Stimulated activated effector memory CD8-positive, alpha-beta T cell treated with anti-CD3 and anti-CD28 coated beads, Interleukin-12 subunit alpha, Interleukin-12 subunit beta, amount 100 ng/mL, for 72 hours (primary cell): ENCODE results near the gene ANKRD61.
"Not testable (repeated sequence)": the region's sequence is repeated elsewhere in the genome, so short reads cannot be mapped to it uniquely, and the experiment has no call there.

Experiments
- ATAC-seq: fragments of 150-1000 bp; cut with Tn5 transposase; 2 replicates; pipeline ENCODE4 v1.10.0; 2021
- DNase-seq, 2 donors: peaks; one replicate each; pipeline ENCODE4 v3.0.0; 2021 to 2022; ENCODE audit warnings: low spot score in 2 of 2
- H3K27ac Mint-ChIP-seq: one replicate; pipeline ENCODE4 v1.8.0; 2022; ENCODE audit warnings: mild to moderate bottlenecking, mixed read lengths
- H3K36me3 Mint-ChIP-seq: one replicate; pipeline ENCODE4 v1.8.0; 2022; ENCODE audit warnings: mild to moderate bottlenecking, mixed read lengths
- H3K4me1 Mint-ChIP-seq: one replicate; pipeline ENCODE4 v1.8.0; 2022; ENCODE audit warnings: mixed read lengths
- H3K4me3 Mint-ChIP-seq: one replicate; pipeline ENCODE4 v1.8.0; 2022; ENCODE audit warnings: mild to moderate bottlenecking, mixed read lengths
- H3K9me3 Mint-ChIP-seq: one replicate; pipeline ENCODE4 v1.8.0; 2022; ENCODE audit warnings: mixed read lengths

Gene ANKRD61

DNA sequence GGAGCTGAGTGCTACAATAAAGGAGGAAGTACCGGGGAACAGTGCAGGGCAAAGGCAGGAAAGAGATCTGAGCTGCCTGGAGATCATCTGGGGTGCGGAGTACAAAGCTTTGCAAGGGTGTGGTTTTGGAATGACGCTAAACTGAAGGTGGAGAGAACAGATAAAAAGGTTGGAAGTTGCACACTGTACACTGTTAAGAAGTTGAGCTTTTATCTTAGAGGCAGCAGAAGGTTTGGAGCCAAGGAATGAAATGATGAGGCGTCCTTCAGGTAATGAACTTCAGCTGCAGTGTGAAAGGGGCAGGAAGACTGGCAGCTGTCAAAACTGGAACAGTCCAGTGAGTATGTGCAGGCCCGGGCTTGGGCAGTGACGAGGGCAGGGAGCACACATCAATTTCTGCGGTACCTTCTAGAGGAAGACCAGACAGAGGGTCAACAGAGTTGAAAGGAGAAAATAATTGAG, 7.2 kb upstream of the ANKRD61 start:
- Mint-ChIP-seq H3K36me3 (peaks cover 100% of the 10 kb centered on the region), H3K9me3 (no peaks in the 10 kb centered on the region), H3K4me1 (peaks cover 18% of the 10 kb centered on the region), H3K27ac (peak overlapping the region; percentile 13), H3K4me3 (no peak overlapping the region)
- DNase-seq (no peak), ATAC-seq (no peak)

DNA sequence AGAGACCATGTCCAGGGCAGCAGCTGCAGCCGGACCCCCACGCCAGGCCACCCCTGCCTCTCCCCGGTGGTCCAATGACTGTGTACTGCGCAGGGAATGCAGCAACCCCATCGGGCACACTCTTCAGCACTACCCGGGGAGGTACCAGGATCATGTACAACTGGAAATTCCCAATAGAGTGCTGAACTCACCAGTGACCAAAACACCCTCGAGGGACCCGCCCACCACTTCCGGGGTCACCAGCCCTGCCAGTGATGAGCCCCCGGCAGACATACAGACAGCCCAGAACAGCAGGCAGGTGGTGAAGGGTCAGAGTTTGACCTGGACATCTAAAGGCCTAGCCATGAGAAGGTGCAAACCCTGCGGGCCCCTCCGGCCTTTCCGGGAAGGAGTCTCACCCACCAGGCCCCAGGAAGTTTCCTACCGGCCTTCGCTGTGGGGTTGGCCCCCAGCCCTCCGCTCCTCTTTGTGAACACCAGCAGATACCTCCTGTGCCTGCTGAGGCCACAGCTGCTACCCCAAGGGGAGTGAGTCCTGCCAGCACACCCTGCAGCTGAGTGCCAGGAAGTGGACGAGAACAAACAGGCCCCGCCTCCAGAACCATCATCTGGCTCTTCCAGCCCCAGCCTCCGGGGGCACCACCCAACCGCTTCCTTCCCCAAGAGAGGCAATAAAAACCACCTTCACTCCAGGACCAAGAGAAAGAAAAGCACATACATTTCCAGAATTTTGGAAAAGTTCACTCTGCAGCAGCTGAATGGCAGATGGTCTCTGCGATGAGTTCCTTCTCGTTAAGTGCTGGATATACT, 5.0 kb upstream of the ANKRD61 start:
- ATAC-seq (peak; percentile 98), DNase-seq (peak; percentile 25 to 72)
- Mint-ChIP-seq H3K4me3 (peak overlapping the region; percentile 74), H3K27ac (peak overlapping the region; percentile 94), H3K4me1 (peaks cover 19% of the 10 kb centered on the region), H3K36me3 (peaks cover 90% of the 10 kb centered on the region), H3K9me3 (no peaks in the 10 kb centered on the region)

DNA sequence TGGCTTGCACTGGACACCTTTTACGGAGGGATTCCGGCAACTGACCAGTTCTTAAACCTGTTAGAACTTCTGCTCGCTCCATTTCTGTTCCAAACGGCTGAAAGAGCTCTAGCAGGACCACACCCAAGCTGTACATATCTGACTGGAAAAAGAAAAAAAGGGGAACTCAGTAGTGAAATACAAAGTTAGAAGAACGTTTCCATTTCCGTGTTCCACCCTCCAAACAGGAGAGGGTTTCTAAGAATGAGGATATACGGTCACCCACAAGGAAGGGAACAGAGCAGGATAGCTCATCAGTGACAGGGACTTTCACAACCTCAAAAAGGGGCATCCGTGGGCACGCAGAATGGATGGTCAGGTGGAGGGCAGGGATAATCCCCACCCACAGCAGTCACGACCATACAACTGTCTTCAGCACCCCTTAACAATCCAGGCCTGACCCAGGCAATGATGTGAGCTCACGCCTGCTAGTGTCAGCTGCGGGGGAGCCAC, 4.3 kb upstream of the ANKRD61 start:
- peaks cover 90% of the 10 kb centered on the region for H3K36me3 Mint-ChIP-seq
- H3K4me3 Mint-ChIP-seq, result peak overlapping the region; percentile 74
- DNase-seq (no peak), ATAC-seq (peak; percentile 48)
- peak overlapping the region; percentile 94 for H3K27ac Mint-ChIP-seq
- peaks cover 25% of the 10 kb centered on the region for H3K4me1 Mint-ChIP-seq
- no peaks in the 10 kb centered on the region for H3K9me3 Mint-ChIP-seq

DNA sequence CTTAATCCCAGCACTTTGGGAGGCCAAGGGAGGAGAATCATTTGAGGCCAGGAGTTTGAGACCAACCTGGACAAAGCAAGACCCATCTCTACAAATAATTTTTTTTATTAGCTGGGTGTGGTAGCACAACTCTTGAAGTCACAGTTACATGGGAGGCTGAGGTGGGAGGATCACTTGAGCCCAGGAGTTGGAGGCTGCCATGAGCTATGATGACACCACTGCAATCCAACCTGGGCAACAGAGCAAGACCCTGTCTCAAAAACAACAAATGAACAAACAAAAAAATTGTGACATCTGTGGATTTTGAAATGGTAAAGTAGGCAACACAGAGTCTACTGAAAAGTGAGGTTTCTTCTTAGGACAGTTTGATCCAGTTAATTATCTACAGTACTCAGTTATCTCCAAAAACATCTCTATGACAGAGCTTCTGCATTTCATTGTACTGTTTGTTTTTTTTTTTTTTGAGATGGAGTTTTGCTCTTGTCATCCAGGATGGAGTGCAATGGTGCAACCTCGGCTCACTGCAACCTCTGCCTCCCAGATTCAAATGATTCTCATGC, 3.3 kb upstream of the ANKRD61 start:
- H3K27ac Mint-ChIP-seq, result peak overlapping the region; percentile 94
- ATAC-seq, result no peak
- no peaks in the 10 kb centered on the region for H3K9me3 Mint-ChIP-seq
- no peak for DNase-seq
- H3K36me3 Mint-ChIP-seq, result peaks cover 87% of the 10 kb centered on the region
- peaks cover 30% of the 10 kb centered on the region for H3K4me1 Mint-ChIP-seq
- no peak overlapping the region for H3K4me3 Mint-ChIP-seq

DNA sequence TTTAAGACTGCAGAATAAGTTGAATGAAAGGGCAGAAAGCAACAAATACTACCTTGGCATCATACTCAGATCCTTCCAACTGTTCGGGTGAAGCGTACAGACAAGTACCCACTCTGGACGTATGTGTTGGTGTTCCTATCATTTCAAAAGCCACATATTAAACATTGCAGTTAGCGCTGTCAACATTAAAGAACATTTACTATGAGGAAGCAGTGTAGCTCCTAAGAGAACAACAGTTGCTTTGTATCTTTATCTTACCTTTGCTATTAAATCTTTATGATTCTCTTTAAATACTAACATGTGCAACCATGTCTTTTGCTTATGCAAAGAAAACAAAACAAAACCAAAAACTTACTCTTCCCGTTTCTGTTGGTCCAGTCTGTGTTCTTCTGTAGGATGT, 2.6 kb upstream of the ANKRD61 start:
- ATAC-seq, result no peak
- Mint-ChIP-seq H3K9me3 (no peaks in the 10 kb centered on the region), H3K36me3 (peaks cover 87% of the 10 kb centered on the region), H3K27ac (no peak overlapping the region), H3K4me3 (no peak overlapping the region), H3K4me1 (peaks cover 34% of the 10 kb centered on the region)
- no peak for DNase-seq

DNA sequence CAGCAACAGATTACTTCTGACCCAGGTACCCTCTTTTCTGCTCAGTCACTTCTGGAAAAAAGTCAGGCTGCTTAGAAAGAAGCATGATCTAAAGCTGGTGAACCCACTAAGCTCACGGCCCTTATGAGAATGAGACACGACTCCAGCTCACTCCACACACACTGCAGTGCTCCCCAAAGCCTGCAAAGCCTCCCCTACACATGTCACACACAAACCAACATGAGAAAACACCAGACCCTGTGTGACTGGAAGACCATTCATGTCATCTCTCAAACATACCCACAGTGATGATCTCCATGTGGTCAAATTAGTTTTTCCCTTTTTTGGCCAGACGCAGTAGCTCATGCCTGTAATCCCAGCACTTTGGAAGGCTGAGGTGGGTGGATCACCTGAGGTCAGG, 391 bp downstream of the ANKRD61 start:
- Mint-ChIP-seq H3K4me1 (peaks cover 31% of the 10 kb centered on the region), H3K36me3 (peaks cover 84% of the 10 kb centered on the region), H3K9me3 (no peaks in the 10 kb centered on the region), H3K27ac (peak overlapping the region; percentile 85), H3K4me3 (no peak overlapping the region)
- no peak for ATAC-seq
- DNase-seq, result no peak

DNA sequence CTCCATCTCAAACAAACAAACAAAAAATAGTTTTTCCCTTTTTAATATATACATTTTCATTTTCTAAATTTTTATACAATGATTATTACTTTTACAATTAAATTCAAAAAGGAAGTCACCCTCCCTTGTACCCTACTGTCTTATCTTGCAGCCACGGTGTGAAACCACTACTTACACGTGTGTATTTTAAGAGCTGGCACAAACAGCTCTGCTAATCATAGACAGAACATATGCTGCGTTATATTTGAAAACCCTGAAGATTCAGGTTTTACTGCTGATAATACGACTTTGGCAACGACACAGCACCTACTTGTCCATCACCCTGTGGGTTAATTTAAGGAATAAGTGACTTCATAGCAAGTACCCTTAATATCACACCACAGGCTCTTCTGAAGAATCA, 991 bp downstream of the ANKRD61 start:
- ATAC-seq (no peak), DNase-seq (no peak)
- Mint-ChIP-seq H3K4me3 (no peak overlapping the region), H3K36me3 (peaks cover 84% of the 10 kb centered on the region), H3K9me3 (no peaks in the 10 kb centered on the region), H3K4me1 (peaks cover 25% of the 10 kb centered on the region), H3K27ac (peak overlapping the region; percentile 85)

DNA sequence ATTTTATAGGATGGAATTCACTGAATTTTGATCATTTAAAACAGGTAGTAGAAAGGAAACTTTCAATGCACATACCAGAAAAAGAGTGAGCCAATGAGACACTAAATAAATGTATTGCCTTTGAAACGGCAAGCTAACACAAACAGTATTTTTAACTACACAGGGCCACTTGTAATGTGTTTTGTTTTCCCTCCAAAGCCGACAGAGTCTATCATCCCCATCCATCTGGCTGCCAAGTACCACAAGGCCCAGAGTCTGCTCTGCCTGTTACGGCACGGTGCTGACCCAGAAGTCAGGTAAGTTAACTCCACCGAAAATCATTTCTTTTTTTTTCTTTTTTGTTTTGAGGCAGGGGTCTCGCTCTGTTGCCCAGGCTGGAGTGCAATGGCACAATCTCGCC, 1.5 kb downstream of the ANKRD61 start:
- H3K27ac Mint-ChIP-seq, result peak overlapping the region; percentile 85
- ATAC-seq (no peak), DNase-seq (no peak)
- peaks cover 84% of the 10 kb centered on the region for H3K36me3 Mint-ChIP-seq
- H3K4me3 Mint-ChIP-seq, result no peak overlapping the region
- no peaks in the 10 kb centered on the region for H3K9me3 Mint-ChIP-seq
- H3K4me1 Mint-ChIP-seq, result peaks cover 22% of the 10 kb centered on the region

DNA sequence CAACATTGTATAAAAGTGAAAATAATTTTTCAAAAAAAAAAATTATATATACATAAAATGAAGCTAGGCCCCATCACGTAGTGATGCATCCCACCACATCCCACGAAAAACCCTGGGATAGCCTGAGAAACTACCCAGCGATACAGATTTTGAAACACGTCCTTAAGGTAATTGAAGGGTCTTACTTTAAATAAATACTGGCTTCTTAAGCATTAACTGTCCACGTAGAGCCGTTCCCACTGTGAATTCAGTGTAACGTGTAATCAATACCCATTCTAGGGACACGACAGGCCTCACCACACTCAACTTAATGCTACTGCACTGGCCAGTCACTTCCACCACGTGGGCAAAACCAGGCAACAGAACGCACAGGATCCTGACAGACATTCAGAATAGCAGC, 4.0 kb downstream of the ANKRD61 start:
- peaks cover 22% of the 10 kb centered on the region for H3K4me1 Mint-ChIP-seq
- DNase-seq, result no peak
- peaks cover 84% of the 10 kb centered on the region for H3K36me3 Mint-ChIP-seq
- no peaks in the 10 kb centered on the region for H3K9me3 Mint-ChIP-seq
- ATAC-seq, result no peak
- H3K27ac Mint-ChIP-seq, result no peak overlapping the region
- no peak overlapping the region for H3K4me3 Mint-ChIP-seq

DNA sequence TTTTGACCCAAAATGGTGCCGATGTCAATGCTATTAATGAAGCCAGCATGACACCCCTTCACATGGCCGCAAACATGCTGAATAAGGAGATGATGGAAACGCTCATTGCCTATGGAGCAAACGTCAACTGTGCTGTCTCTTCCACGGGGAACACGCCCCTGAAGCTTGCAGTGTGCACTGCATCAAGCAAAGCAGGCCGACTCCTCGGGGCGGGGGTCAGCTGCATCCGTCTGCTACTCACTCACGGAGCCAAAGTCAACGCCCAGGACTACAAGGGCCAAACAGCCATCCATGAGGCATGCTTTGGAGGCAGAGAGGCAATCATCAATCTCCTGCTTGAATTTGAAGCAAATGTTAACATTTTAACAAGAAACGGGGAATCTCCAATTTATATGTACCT, 4.5 kb downstream of the ANKRD61 start:
- peaks cover 22% of the 10 kb centered on the region for H3K4me1 Mint-ChIP-seq
- no peaks in the 10 kb centered on the region for H3K9me3 Mint-ChIP-seq
- no peak overlapping the region for H3K27ac Mint-ChIP-seq
- H3K36me3 Mint-ChIP-seq, result peaks cover 89% of the 10 kb centered on the region
- DNase-seq, result no peak
- H3K4me3 Mint-ChIP-seq, result no peak overlapping the region
- ATAC-seq, result no peak

DNA sequence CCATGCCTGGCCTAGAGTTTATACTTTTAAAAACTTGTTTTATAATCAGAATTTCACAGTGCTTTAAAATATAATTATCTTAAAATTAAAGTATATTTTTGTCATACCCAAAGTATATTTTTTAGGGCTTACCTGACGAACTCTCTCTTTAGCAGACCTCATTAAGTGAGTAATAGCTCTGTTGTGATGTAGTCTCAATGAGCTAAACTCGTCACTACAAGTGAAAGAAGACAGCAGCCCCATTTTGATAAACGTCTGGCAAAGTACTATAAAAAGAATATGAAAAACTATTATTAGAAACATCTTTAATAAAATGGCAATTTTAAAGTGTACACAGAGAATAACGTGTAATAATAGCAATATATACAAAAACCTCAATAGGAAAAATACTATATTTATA, 18.6 kb downstream of the ANKRD61 start:
- H3K4me1 Mint-ChIP-seq, result peaks cover 3% of the 10 kb centered on the region
- H3K36me3 Mint-ChIP-seq, result peaks cover 100% of the 10 kb centered on the region
- H3K9me3 Mint-ChIP-seq, result no peaks in the 10 kb centered on the region
- DNase-seq (no peak), ATAC-seq (no peak)
- H3K27ac Mint-ChIP-seq, result no peak overlapping the region
- H3K4me3 Mint-ChIP-seq, result no peak overlapping the region

DNA sequence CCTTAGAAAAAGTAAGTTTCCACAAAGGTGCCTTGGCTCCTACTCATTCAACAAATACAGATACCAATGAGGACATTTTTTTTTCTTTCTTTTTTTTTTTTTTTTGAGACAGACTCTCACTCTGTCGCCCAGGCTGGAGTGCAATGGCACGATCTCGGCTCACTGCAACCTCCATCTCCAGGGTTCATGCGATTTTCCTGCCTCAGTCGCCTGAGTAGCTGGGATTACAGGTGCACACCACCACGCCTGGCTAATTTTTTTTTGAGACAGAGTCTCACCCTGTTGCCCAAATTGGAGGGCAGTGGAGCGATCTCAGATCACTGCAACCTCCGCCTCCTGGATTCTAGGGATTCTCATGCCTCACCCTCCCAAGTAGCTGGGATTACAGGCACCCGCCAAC, 20.0 kb downstream of the ANKRD61 start:
- DNase-seq, H3K27ac Mint-ChIP-seq, H3K4me3 Mint-ChIP-seq, H3K9me3 Mint-ChIP-seq, ATAC-seq, H3K4me1 Mint-ChIP-seq: not testable (repeated sequence)
- H3K36me3 Mint-ChIP-seq, result peaks cover 100% of the 10 kb centered on the region

DNA sequence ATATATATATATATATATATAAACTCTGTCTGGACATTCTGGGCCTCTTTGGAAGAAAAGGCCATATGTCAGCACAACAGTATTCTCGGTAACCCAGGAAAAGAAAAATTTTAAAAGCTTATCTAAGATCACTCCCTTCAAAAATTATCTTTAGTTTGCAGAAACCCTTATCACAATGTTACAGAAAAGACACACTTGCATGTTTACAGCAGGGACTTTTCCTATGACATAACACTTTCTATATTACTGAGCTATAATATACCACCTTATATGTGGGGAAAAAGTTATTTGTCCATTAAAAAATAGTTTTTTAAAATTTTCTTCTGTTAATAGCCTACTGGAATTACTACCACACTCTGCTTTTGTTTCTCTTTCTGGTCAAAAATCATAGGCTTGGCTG, 25.4 kb downstream of the ANKRD61 start:
- Mint-ChIP-seq H3K27ac (no peak overlapping the region), H3K4me3 (peak overlapping the region; percentile 95), H3K9me3 (no peaks in the 10 kb centered on the region), H3K4me1 (peaks cover 21% of the 10 kb centered on the region), H3K36me3 (peaks cover 68% of the 10 kb centered on the region)
- ATAC-seq, result no peak
- no peak for DNase-seq

DNA sequence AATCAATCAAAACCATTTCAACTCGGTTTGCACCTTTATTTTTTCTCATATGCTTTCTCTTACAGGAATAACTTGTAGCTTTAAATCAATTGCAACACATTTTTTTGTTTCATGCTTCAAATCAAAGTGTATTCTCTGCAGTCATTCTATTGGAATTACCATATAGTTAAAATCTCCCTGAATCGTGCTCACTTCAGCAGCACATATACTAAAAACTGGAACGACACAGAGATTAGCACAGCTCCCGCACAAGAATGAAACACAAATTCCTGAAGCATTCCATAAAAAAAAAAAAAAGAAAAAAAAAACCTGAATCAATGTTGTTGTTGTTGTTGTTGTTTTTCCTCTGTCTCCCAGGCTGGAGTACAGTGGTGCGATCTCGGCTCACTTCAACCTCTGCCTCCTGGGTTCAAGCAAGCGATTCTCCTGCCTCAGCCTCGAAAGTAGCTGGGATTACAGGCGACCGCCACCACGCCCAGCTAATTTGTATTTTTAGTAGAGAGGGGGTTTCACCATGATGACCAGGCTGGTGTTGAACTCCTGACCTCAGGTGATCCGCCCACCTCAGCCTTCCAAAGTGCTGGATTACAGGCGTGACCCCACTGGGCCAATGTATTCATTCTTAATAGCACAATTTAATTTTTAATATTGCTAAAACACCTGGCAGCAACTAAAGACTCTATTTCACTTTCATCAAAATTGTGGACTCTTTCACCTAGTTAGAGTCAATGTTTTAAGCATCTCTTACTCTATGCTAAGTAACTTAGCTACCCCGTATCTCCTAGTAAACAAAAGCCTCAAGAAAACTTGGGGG, 26.3 kb downstream of the ANKRD61 start:
- Mint-ChIP-seq H3K27ac (no peak overlapping the region), H3K36me3 (peaks cover 59% of the 10 kb centered on the region), H3K9me3 (no peaks in the 10 kb centered on the region), H3K4me1 (peaks cover 21% of the 10 kb centered on the region), H3K4me3 (peak overlapping the region; percentile 95)
- DNase-seq (no peak), ATAC-seq (no peak)

DNA sequence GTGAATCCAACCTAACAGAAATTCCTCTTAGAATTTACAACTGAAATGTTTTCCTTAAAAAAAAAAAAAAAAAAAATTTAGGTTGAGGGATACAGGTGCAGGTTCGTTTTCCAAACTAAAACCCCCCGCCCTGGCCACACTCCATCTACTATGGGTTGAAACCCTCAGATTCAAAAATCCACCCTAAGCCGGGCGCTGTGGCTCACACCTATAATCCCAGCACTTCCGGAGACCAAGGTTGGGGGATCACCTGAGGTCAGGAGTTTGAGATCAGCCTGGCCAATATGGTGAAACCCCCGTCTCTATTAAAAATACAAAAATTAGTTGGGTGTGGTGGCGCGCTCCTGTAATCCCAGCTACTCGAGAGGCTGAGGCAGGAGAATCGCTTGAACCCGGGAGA, 28.8 kb downstream of the ANKRD61 start:
- H3K27ac Mint-ChIP-seq, ATAC-seq, H3K9me3 Mint-ChIP-seq, DNase-seq, H3K4me3 Mint-ChIP-seq: not testable (repeated sequence)
- H3K4me1 Mint-ChIP-seq, result peaks cover 16% of the 10 kb centered on the region
- peaks cover 35% of the 10 kb centered on the region for H3K36me3 Mint-ChIP-seq
